ENCODE data around the gene SLC19A3.
"Not testable (repeated sequence)": the region's sequence is repeated elsewhere in the genome, so short reads cannot be mapped to it uniquely, and the experiment has no call there.

SLC19A3 gene

DNA sequence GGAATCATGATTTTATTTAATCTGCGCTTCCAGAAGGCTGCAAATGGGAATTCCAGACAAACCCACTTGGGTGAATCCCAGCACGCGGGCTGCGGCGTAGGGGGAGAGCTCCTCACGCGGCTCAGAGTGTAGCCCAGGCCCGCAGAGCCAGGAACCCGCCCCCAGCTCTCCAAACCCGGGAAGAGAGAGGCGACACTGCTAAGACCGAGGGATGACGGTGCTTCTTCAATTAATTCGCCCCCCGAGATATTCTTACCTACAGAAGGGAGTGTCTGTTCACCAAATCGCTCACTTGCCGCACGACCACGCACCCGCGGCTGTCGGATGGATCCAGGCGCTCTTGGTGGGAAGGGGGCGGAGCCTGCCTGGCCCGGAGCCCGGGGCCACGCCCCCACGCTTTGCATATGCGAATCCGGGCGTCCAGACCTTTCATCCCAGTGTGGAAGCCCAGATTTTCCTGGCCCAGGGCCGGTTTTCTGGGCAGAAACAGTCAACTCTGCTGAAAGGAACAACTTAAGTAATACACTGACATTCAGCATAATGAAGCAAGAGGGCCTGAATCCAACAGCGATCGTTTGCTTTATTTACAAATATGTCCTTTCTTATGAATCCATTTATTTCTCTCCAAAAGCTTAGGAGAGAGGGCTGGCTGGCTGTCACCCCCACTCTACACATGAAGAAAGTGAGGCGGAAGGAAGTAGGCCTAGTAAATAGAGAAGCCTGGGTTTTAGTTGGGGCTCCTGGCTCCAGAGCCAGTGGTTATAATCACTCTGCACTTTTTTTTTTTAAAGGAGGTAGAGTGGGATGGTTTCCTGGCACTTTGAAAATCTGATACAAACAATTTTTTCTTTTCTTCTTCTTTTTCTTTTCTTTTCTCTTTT lies at the start of gene SLC19A3:
SLC19A3 (minus strand) TSS at position 342 of the 881 bp plus-strand sequence. CDS start 15,710 bp downstream, outside the sequence.
- DNase-seq (ENCODE audit: low read depth in 2 of 2) = no peak

DNA sequence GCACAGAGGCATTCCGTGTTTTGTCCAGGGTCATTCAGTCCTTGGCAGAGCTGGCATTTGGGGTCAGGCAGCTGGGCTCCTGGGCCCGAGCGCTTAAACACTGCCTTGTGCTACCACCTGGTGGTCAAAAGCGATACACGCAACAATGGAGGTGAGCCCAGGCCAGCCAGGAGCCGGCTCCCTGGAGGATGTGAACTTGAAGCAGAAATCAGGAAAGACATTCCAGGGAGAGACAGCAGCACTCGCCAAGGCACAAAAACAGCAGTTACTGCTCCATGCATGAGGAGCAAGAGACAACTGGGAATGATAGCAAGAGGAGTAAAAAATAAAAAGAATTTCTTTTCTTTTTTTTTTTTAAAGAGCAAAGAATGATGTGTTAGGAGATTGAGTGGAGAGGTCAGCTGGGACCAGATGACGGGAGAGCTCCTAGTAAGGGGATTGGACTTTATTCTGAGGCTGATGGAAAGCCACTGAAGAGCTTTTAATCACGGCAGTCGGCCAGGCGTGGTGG lies 48.6 kb upstream of the SLC19A3 start:
- DNase-seq (ENCODE audit: low read depth in 2 of 2) = peak; percentile 13 to 21

DNA sequence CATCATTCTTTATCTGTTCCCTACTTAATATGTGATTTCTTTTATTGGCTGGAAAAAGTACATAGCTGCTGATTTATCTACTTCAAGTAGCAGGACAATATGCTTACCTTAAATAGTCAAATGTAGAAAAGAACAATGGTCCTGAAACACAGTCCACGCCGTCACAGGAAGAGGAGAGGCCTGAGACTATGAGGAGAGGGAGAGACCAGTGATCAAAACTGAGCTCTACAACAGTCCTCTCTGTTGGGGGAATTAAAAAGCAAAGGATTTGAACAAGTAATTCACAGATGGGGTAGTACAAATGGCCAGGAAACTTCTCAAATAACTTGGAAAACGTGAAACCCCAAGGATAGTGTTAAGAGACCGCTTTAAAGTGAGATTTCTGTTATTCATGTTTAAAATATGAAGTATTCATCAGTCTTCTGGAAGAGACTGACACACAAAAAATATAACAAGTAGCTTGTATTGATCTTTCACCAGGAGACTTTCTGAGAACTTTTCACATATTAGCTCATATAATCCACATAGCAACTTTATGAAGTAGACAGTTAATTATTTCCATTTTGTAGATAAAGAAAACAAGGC lies 48.1 kb upstream of the SLC19A3 start:
- DNase-seq (ENCODE audit: low read depth in 2 of 2) = no peak

DNA sequence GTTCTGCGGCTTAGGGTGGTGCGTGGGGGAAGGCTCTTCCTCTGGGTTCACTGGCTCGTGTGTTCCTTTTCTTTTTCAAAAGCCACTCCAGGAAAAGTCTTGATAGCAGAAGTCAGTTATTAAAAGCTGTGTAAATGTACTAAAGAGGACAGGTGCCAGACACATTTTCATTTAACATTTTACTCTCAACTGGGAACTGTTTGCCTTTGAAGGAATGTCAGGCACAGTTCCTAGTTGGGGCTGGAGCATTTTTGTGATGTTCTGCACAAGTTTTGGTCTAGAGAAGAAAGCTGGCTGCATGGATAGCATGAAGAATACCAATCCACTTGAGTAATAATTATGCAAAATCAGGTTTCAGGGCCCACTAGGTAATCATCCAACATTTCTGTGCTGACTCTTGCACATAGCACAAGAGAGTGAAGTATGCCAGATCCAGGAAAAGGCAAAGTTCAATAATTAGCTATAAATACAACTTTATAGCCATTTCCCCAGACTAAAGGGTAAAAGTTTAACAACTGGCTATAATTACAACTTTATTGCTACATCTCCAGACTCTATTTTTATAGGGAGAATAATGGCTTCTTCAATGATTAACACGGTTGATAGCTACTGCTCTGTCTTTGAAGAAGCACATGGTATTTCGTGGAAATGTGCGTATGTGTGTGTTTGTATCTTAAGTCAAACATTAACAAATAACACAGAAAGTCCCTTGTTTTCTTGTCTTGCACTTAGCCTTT lies 44.1 kb upstream of the SLC19A3 start:
- DNase-seq (ENCODE audit: low read depth in 2 of 2) = no peak

DNA sequence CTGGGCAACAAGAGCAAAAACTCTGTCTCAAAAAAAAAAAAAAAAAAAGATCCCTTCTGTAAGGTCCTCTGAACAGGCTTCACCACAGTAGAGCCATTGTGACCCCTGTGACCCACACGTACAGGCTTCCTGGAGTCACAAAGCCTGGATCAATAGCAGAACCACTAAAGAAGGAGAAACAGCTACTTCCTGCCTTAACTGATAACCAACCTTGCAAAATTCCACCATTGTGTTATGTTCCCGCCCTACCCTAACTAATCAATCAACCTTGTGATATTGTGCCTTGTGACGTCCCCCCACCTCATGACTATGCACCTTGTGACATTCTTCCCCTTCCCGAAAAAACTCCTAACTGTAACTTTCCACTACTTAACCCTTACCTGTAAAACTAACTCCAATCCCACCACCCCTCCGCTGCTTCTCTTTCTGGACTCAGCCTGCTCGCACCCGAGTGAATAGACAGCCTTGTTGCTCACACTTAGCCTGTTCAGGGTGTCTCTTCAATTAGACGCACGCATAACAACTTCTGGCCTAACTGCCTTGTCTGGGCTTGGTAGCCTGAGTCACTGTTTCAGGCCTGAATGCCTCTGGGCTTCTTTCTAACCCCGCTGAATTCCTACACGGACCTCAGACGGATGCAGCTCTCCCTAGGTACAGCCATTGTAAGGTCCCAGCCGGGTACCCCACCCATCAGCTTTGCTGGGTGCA lies 41.7 kb upstream of the SLC19A3 start:
- DNase-seq (ENCODE audit: low read depth in 2 of 2) = no peak

DNA sequence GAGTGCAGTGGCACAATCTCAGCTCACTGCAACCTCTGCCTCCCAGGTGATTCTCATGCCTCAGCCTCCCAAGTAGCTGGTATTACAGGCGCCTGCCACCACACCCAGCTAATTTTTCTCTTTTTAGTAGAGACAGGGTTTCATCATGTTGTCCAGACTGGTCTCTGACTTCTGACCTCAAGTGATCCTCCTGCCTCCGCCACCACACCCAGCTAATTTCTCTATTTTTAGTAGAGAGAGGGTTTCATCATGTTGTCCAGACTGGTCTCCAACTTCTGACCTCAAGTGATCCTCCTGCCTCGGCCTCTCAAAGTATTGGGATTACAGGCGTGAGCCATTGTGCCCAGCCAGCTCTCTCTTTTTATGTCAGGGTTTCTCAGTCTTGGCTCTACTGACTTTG lies 38.4 kb upstream of the SLC19A3 start:
- DNase-seq (ENCODE audit: low read depth in 2 of 2) = not testable (repeated sequence)

DNA sequence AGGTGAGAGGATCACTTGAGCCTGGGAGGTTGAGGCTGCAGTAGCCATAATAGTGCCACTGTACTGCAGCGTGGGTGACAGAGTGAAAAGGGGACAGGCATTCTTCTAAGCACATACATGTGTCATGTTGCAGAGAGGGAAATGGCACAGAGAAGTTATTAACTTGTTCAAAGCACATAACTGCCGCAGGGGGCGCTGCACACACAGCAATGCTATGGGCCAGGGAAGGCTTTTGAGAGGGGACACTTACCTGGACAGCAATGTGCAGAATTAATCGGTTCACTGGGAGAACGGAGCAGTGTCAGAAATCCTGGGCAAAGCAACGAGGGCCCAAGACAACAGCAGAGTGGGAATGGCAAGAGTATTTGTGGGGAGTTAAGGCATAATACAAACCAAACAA lies 30.3 kb upstream of the SLC19A3 start:
- no peak for DNase-seq (ENCODE audit: low read depth in 2 of 2)

DNA sequence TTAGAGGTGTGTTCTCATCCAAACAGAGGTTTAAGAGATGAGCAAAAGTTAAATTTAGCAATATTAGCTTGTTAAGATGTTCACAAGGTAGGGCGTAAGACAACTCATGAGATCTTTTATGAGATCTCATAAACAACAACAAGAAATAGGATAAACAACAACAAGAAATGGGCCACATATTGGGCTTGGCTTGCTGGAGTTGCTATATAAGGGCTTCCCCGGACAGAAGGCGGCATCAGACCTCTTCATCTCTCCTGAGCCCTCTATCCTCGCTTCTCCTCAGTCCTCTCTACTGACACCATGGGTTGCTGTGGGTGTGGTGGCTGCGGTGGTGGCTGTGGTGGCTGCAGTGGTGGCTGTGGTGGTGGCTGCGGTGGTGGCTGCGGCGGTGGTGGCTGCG lies 27.8 kb upstream of the SLC19A3 start, which contains the start of gene SCYGR8:
SCYGR8 (plus strand) TSS at position 301 of the 400 bp plus-strand sequence; CDS start at position 301, 0 bp downstream.
- no peak for DNase-seq (ENCODE audit: low read depth in 2 of 2)

DNA sequence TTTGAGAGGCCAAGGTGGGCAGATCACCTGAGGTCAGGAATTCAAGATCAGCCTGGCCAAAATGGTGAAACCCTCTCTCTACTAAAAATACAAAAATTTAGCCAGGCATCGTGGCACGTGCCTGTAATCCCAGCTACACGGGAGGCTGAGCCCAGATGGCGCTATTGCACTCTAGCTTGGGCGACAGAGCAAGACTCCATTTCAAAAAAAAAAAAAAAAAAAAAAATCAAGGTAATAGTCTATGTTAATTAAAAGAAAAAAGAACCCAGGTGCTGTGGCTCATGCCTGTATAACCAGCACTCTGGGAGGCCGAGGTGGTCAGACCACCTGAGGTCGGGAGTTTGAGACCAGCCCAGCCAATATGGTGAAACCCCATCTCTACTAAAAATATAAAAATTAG lies 22.9 kb upstream of the SLC19A3 start:
- DNase-seq (ENCODE audit: low read depth in 2 of 2) = not testable (repeated sequence)

DNA sequence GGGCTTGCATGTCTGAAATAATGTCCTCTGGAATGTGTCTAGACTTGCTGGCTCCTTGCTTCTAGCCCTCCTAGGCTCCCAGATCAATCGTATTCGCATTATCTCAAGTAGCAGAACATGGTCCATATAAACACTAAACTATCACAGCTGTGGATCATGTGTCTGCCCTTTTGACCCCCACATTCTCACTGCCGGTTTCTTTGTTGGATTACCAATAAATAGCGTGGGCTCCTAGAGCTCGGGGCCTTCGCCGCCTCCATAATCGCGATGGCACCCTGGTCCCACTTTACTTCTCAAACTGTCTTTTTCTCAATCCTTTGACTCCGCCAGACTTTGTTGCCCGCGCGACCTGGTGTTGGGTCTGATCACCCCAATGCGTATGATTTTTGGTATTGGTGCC lies 21.5 kb upstream of the SLC19A3 start:
- no peak for DNase-seq (ENCODE audit: low read depth in 2 of 2)

DNA sequence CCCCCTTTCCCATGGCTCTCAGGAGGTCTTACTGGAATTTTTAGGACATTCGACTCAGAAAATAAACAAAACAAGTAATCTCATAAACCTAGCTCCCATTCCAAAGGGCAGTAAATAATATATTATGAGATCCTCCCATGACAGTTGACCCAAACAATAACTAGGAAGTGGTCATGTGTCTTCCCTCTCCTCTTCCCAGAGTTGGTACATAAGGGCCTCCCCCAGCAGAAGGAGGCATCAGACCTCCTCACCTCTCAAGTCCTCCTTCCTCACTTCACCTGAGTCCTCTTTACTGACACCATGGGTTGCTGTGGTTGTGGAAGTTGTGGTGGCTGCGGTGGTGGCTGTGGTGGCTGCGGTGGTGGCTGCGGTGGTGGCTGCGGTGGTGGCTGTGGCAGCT lies 10.2 kb upstream of the SLC19A3 start, which contains the start of gene SCYGR7:
SCYGR7 (plus strand) TSS at position 301 of the 400 bp plus-strand sequence; CDS start at position 301, 0 bp downstream.
- no peak for DNase-seq (ENCODE audit: low read depth in 2 of 2)

DNA sequence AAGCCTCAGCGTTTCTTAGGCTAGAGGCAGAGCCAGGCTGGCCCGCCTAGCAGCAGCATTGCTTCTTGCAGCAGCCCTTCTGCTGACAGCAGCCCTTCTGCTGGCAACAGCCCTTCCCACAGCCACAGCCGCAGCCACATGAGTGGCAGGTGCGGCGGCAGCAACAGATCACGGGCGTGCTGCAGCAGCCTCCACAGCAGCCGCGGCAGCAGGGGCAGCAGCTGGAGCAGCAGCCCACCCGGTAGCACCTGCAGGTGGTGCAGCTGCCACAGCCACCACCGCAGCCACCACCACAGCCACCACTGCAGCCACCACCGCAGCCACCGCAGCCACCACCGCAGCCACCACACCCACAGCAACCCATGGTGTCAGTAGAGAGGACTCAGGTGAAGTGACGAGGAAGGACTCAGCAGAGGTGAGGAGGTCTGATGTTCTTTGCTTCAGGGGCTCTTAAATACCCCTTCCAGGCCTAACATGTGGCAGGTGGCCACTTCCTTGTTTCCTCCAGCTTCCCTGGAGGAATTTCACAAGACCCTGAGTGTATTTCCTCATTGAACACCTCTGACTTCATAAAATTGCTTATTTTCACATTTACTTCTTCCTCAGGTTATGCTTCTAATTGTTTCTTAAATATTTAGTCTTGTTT lies 6.7 kb upstream of the SLC19A3 start, which contains the start of gene SCYGR6:
SCYGR6 (minus strand) TSS at position 364 of the 646 bp plus-strand sequence; CDS start at position 364, 0 bp downstream.
- DNase-seq (ENCODE audit: low read depth in 2 of 2) = no peak

DNA sequence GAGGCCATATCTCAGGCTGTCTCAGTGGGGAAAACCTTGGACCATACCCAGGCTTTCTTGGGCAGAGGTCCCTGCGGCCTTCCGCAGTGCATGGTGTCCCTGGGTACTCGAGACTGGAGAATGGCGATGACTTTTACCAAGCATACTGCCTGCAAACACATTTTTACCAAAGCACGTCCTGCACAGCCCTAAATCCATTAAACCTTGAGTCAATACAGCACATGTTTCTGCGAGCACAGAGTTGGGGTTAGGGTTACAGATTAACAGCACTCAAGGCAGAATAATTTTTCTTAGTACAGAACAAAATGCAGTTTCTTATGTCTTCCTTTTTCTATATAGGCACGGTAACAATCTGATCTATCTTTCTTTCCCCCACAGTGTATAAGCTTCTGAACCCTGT lies 5.0 kb upstream of the SLC19A3 start:
- not testable (repeated sequence) for DNase-seq (ENCODE audit: low read depth in 2 of 2)

DNA sequence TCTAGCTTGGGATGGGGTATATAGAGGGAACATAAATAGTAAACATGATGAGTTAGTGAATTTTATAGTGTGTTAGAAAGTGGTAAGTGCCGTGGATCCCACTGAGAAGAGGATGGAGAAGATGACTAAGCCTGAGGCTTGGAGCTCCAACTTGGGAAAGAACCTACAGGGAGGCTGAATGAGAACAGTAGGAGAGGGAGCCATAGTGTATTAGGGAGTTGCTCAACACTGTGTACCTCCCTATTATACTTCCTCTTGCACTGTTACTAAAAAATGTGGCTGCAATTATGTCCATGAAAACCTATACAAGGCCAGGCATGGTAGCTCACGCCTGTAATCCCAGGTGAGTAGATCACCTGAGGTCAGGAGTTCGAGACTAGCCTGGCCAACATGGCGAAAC lies 2.9 kb upstream of the SLC19A3 start:
- no peak for DNase-seq (ENCODE audit: low read depth in 2 of 2)

DNA sequence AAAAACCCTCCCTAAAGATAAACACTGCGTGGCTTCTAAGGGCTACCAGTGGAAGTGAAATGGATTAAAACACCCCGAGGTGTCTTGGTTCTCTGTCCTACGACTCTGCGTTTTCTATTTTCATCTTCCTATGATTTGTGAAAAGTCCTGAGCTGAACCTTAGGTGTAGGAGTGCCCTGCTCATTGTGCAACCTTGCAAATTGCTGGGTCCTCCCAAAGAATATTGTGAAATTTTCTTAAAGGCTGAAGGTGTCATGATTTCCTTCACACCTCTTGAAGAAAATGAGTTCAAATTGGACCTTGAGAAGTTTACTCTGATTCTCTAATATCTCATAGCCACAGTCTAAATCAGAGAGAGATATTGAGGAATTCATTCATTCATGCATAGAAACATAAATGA lies 1.8 kb upstream of the SLC19A3 start:
- no peak for DNase-seq (ENCODE audit: low read depth in 2 of 2)

DNA sequence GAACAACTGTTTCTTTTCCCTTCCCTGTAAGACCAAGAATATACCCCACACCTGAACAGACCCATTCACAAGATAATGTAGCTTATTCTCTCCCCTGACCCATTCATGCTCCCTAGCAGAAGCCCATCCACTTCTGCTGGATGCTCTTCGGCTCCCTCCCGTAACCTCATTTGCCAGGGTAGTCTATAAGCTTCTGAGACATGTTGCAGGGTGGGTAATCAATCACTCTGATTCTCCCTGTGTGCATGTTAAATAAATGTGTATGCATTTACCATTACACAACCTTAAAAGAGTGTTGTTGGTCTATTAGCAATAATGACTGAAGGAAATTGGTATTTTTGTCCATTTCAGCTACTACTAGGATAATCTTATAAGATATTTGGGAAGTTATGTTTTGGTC lies 1.3 kb downstream of the SLC19A3 start:
- DNase-seq (ENCODE audit: low read depth in 2 of 2) = no peak

DNA sequence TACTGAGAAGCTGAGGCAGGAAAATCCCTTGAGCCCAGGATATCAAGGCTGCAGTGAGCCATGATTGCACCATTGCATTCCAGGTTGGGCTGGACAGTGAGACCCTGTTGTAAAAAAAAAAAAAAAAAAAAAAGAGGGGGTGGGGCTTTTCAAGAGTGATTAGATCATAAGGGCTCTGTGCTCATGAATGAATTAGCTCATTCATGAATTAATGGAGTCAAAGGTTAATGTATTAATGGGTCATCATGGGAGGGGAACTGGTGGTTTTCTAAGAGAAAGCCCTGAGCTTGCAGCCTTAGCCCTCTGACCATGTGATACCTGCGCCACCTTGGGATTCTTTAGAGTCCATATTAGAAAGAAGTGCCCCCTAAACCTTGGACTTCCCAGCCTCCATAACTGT lies 4.5 kb downstream of the SLC19A3 start:
- DNase-seq (ENCODE audit: low read depth in 2 of 2) = no peak

DNA sequence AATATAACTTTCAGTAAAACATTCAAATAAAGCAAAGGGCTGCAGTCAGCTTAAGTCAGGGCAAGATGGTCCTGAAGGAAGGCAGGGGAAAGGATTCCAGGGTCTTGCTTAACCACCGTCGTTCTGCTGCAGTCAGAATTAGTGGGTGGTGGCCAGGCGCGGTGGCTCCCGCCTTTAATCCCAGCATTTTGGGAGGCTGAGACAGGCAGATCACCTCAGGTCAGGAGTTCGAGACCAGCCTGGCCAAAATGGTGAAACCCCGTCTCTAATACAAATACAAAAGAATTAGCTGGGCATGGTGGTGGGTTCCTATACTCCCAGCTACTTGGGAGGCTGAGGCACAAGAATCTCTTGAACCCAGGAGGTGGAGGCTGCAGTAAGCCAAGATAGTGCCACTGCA lies 6.8 kb downstream of the SLC19A3 start:
- DNase-seq (ENCODE audit: low read depth in 2 of 2) = no peak

DNA sequence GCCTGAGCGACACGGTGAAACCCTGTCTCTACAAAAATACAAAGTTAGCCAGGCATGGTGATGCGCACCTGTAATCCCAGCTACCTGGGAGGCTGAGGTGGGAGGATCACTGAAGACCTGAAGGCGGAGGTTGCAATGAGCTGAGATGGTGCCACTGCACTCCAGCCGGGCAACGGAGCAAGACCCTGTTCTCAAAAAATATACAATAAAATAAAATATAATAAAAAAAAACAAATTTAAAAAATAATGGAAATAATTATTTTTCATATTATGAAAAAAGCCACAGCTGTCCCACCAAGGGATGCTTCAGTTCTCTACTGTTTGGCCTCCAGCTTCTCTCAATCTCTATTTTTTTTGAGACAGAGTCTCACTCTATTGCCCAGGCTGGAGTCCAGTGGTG lies 10.4 kb downstream of the SLC19A3 start:
- DNase-seq (ENCODE audit: low read depth in 2 of 2) = no peak

DNA sequence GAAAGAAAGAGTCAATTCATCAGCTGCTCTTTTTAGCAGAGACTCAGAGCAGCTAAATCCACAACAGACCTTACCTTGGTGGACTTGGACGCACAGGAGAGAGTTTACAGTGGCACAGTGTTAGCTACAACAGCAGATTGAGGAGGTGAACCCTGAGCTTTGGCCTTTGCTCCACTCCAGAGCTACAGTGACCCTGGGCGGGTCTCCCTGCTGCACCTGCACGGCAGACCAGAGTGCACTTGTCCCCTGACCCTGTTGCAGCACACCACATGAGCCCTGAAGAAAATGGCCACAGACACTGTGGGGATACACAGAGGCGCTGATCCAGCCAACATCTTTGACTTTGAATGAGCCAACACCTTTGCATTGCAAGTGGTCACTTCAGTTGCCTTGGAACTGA lies 11.0 kb downstream of the SLC19A3 start:
- DNase-seq (ENCODE audit: low read depth in 2 of 2) = no peak

DNA sequence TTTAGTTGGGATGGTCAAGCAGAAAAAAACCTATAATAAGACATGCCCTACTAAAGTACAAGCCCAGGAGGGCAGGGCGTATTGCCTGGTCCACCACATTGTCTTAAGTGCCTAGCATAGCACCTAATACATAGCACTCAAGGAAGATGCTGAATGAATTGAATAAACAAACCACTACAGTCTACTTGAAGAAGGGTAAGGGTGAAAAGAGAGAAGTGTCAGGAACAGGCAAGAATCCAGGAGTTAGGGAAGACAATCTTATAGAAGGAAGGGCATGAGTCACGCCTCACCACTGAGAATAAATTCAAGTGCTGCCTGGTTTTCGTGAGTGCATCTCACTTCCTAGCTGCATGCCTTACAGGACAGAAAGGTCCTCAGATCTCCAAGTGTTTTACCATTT lies 13.9 kb downstream of the SLC19A3 start:
- DNase-seq (ENCODE audit: low read depth in 2 of 2) = no peak
